ENCODE measurements around the gene TCF7L1.

The TCF7L1 gene

DNA sequence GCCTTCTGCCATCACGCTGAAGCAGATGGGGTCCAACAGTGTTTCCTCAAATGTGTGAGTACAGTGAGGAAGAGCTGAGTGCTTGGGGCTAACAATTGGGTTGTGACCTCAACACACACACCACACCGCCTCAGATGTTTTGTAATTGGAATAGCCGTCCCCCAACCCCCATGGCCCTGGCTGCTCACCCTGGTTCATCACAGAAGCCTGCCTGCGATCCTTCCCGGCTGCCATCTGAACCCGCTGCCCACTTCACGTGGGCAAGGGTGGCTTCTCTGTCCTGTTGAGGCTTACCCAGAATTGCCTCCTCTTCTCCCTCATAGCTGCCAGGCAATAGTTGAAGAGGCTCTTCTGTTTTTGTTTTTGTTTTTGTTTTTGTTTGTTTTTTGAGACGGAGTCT, 150.4 kb downstream of the TCF7L1 start:
- Histone ChIP-seq H2AFZ (ENCODE audit: low read length) (no peak overlapping the region), H3K4me2 (ENCODE audit: low read length) (no peak overlapping the region), H3K9me2 (ENCODE audit: low read depth, low read length) (no peaks in the 10 kb centered on the region), H3K9ac (ENCODE audit: low read length) (no peak overlapping the region), H3K27ac (ENCODE audit: low read depth, low read length, poor library complexity, severe bottlenecking) (no peak overlapping the region), H3K27me3 (ENCODE audit: insufficient read depth, low read length) (0 out of 2 replicates have a peak, but pooled peaks cover 5% of the 10 kb centered on the region), H3K9me3 (ENCODE audit: low read length) (no peaks in the 10 kb centered on the region), H3K4me1 (ENCODE audit: insufficient read depth, low read length, severe bottlenecking) (no peaks in the 10 kb centered on the region), H3K36me3 (ENCODE audit: insufficient read depth, low read length) (no peaks in the 10 kb centered on the region), H3F3A (ENCODE audit: insufficient read depth, low read length) (no peaks in the 10 kb centered on the region), H3K4me3 (ENCODE audit: low read depth, low read length, poor library complexity, severe bottlenecking) (no peak overlapping the region), H4K20me1 (ENCODE audit: insufficient read depth, low read length) (no peaks in the 10 kb centered on the region), H3K79me2 (ENCODE audit: insufficient read depth, low read length) (no peaks in the 10 kb centered on the region)
- TF ChIP-seq EZH2 (IDR thresholded peaks at IDR 0.05; ENCODE audit: borderline replicate concordance, low read length), result no peak
- no peak for TF ChIP-seq CTCF (IDR thresholded peaks at IDR 0.05; ENCODE audit: low read length)

GRCh38 chr2:85286918-85287317, 153.7 kb downstream of the TCF7L1 start:
- TF ChIP-seq CTCF (IDR thresholded peaks at IDR 0.05; ENCODE audit: low read length) (no peak), EZH2 (IDR thresholded peaks at IDR 0.05; ENCODE audit: borderline replicate concordance, low read length) (no peak)
- Histone ChIP-seq H3K27me3 (ENCODE audit: insufficient read depth, low read length) (no peaks in the 10 kb centered on the region), H3K9ac (ENCODE audit: low read length) (no peak overlapping the region), H3K4me1 (ENCODE audit: insufficient read depth, low read length, severe bottlenecking) (no peaks in the 10 kb centered on the region), H3F3A (ENCODE audit: insufficient read depth, low read length) (no peaks in the 10 kb centered on the region), H3K4me3 (ENCODE audit: low read depth, low read length, poor library complexity, severe bottlenecking) (no peak overlapping the region), H3K36me3 (ENCODE audit: insufficient read depth, low read length) (no peaks in the 10 kb centered on the region), H2AFZ (ENCODE audit: low read length) (no peak overlapping the region), H3K27ac (ENCODE audit: low read depth, low read length, poor library complexity, severe bottlenecking) (no peak overlapping the region), H3K4me2 (ENCODE audit: low read length) (no peak overlapping the region), H3K9me2 (ENCODE audit: low read depth, low read length) (no peaks in the 10 kb centered on the region), H3K9me3 (ENCODE audit: low read length) (no peaks in the 10 kb centered on the region), H3K79me2 (ENCODE audit: insufficient read depth, low read length) (no peaks in the 10 kb centered on the region), H4K20me1 (ENCODE audit: insufficient read depth, low read length) (no peaks in the 10 kb centered on the region)

DNA sequence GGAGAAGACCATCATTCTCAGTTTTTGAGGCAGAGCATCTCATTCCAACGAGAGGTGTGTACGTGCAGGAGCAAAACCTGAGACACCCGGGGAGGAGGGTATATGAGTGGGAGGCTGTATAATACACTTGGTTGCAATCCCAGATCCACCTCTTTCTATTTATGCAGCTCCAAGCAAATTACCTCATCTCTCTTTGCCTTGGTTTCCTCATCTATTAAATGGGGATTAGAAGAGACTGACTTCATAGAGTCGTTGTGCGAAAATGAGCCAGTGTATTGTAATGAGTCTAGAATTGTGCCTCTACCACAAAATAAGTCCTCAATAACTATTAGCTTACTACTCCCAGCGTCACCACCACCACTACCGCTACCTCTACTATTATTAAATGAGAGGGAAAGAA, 154.5 kb downstream of the TCF7L1 start:
- Histone ChIP-seq H2AFZ (ENCODE audit: low read length) (no peak overlapping the region), H3K9ac (ENCODE audit: low read length) (no peak overlapping the region), H3K9me2 (ENCODE audit: low read depth, low read length) (no peaks in the 10 kb centered on the region), H4K20me1 (ENCODE audit: insufficient read depth, low read length) (no peaks in the 10 kb centered on the region), H3K36me3 (ENCODE audit: insufficient read depth, low read length) (no peaks in the 10 kb centered on the region), H3K4me1 (ENCODE audit: insufficient read depth, low read length, severe bottlenecking) (no peaks in the 10 kb centered on the region), H3K27ac (ENCODE audit: low read depth, low read length, poor library complexity, severe bottlenecking) (no peak overlapping the region), H3F3A (ENCODE audit: insufficient read depth, low read length) (no peaks in the 10 kb centered on the region), H3K27me3 (ENCODE audit: insufficient read depth, low read length) (no peaks in the 10 kb centered on the region), H3K4me3 (ENCODE audit: low read depth, low read length, poor library complexity, severe bottlenecking) (no peak overlapping the region), H3K79me2 (ENCODE audit: insufficient read depth, low read length) (no peaks in the 10 kb centered on the region), H3K4me2 (ENCODE audit: low read length) (no peak overlapping the region), H3K9me3 (ENCODE audit: low read length) (no peaks in the 10 kb centered on the region)
- no peak for TF ChIP-seq EZH2 (IDR thresholded peaks at IDR 0.05; ENCODE audit: borderline replicate concordance, low read length)
- no peak for TF ChIP-seq CTCF (IDR thresholded peaks at IDR 0.05; ENCODE audit: low read length)

All from OCI-LY1 (cell line).